Dedifferentiated amniotic fluid mesenchymal stem cell (primary cell): Measurements from ENCODE around the gene RBM10.

ENCODE experiments used
- DNase-seq: peaks from one replicate; pipeline ENCODE4 v3.0.0-alpha.2; 2016; ENCODE audit errors: extremely low spot score

The RBM10 gene

DNA sequence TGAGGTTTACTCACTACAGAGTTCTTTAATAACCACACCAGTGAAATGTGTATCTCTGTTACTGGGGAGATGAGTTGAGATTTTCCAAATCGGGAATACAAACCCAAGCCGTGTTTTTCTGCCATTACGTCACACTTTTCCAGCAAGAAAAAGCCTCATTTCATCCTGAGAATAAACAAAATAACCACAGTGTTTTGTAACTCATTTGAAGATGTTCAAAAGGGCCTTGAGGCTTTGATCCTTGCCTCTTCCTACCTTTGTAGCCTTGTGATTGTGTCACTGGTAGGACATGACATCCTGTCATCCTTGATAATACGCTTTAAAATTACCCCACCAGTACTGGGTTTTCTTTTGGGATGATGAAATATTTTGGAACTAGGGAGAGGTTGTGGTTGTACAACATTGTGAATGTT is 90.7 kb downstream of the RBM10 start:
- no peak for DNase-seq
